Activated CD4-positive, alpha-beta T cell treated with anti-CD3 and anti-CD28 coated beads for 1 hour (primary cell): ENCODE measurements around the gene LRRC4C.
"Not testable (repeated sequence)": the region's sequence is repeated elsewhere in the genome, so short reads cannot be mapped to it uniquely, and the experiment has no call there.

ENCODE experiments used
- DNase-seq: peaks from one replicate; pipeline ENCODE4 v3.0.0-alpha.2; 2020

Gene LRRC4C

DNA sequence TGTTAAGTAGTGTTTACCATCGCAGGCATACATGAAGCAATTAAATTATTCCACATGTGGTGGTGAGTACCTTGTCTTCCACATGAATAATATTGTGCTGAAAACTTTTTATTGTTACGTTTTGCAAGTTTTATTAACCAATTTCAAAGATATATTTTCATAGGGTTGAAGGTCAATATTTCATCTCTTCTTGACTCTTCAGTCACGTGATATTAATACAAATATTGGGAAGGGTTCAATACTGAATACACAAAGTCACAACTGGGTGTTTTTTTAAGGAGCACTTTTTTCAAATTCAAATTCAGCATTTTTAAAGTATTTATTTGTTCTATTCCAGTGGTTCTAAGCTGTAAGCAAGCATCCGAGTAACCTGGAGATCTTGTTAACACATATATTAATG, 348.9 kb downstream of the LRRC4C start:
- no peak for DNase-seq

DNA sequence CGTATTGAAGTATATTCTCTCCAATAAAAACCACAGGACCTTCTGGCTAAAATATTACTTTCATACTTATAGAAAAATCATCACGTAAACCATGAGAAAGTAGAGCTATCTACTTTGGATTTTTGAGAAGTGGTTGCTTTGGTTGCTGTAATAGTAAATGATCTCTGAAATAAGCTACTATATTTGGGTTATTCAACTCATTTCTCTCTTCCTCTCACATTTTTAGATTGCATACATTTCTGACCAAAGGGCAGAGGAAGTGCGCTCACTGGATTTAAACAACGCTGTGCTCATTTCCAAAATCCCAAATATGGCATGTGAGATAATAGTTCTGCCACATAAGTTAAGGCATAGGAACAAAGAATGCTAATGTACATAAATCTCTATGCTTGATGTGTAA, 357.0 kb downstream of the LRRC4C start:
- DNase-seq, result no peak

DNA sequence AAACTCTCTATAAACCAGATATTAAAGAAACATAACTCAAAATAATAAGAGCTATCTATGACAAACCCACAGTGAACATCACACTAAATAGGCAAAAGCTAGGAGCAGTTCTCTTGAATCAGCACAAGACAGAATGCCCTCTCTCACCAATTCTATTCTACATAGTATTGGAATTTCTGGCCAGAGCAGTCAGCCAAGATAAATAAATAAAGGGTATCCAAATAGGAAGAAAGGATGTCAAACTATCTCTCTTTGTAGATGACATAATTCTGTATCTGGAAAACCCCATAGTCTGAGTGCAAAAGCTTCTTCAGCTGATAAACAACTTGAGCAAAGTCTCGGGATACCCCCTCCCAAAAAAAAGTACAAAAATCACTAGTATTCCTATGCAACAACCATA, 359.8 kb downstream of the LRRC4C start:
- no peak for DNase-seq

DNA sequence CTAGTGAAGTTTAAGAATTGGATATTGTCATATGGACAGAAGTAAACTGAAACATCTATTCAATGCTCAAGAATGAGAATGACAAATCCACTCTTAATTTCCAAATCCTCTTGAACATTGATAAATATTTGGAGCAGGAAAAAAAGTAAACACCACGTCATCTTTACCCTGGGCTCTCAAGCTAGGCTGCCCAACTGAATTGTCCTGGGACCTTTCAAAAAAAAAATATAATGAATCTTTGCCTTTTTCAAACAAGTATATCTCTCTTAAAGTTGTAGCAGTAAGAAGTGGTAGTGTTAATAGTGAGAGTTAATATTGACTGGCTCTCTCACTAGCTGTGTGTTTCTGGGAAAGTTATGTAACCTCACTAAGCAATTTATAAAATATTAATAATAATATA, 374.3 kb downstream of the LRRC4C start:
- no peak for DNase-seq

DNA sequence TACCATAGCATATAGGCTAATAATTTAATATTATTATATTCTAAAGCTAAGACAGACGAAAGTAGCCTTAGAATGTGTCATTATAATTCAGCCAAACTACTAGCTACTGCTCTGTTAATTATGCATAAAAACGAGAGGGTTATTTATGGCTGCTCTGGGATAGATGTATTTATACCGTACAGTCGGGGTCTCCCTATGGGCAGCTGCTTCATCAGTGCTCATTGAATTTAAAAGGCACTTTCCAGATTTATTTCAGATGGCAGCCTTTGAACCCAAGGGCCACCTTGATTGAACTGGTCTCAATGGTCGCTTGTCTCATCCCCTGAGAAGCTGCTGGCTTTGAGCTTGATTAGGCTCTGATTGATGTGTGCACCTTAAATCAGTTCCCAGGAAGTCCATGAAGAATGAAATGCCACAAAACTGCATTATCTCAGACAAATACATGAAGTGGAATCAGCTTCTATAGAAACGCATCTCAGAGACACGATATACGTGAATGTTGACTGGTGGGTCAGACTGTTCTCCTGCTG, 377.6 kb downstream of the LRRC4C start:
- no peak for DNase-seq

DNA sequence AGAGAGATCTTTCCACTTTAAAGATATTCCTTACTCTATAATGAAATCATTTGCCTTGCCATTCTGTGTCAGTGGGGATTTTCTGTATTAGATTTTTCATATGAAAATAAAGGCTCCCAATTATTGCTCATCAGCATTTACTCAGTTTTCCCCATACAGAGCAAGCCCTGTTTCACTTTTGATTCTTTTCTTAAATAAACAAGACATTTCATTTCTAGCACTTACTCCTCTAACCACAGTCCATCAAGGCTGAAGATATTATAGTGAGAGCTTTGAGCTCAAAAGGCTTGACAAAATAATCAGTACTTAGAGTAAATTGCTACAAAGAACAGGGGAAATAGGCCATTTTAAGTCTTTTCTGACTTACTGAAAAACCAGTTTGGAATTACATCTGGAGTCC, 385.1 kb downstream of the LRRC4C start:
- DNase-seq, result no peak

DNA sequence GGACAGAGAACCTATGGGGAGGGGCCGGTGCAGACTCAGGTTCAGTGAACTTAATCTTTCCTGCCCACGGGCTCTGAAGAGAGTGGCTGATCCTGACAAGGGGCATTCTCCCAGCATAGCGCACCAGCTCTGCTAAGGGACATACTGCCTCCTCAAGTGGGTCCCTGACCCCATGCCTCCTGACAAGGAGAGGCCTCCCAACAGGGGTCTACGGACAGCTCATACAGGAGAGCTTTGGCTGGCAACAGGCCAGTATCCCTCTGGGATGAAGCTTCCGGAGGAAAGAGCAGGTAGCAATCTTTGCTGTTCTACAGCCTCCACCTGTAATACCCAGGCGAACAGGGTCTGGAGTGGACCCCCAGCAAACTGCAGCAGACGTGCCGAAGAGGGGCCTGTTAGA, 394.0 kb downstream of the LRRC4C start:
- no peak for DNase-seq

DNA sequence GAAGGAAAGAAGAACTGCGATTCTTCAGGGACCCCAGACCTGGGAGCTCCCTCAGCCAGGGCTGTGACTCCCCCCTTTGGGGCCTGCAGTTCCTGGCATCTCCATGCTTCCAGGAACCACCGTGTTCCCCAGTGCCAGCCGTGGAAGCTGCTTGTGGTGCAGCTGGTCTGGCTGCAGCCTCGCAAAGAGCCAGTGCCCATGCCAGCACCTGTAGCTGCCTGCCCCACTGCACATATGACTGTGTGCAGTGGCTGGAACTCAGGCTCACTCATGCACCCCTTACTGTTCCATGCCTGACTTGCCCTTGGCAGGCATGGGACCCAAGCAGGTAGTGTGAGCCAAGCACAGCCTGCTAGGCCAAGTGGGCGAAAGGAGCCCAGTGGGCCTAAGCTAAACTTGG, 401.3 kb downstream of the LRRC4C start:
- DNase-seq, result no peak

DNA sequence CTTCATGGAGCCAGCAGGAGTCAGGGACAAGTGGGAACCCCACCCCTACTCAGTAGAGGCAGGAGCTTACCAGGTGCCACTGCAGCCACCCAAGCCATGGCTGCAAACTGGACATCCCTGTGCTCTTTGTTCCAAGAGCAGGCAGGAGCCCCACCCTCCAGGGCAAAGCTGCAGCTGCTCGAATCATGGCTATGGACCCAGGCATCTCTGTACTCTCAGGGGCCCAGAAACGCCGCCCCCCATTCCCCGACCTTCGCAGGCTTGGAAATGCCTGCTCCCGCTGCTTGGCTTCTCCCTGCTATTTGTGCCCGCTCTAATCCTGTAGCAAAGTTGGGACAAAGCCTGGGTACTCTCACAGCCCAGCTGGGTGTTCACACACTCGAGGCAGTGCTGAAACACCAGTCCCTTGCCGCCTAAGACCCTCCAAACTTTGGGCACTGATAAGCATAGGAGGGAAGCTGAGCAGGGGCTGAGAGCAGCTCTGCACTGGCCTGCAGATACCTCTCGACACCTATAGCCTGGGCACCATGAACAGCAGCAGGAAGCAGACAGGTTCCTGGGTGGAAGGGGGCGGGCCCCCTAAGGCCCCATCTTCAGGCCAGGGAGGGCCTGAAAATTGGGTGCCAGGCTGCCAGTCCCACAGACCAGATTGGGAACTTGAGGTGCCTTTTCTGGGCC, 402.4 kb downstream of the LRRC4C start:
- no peak for DNase-seq

DNA sequence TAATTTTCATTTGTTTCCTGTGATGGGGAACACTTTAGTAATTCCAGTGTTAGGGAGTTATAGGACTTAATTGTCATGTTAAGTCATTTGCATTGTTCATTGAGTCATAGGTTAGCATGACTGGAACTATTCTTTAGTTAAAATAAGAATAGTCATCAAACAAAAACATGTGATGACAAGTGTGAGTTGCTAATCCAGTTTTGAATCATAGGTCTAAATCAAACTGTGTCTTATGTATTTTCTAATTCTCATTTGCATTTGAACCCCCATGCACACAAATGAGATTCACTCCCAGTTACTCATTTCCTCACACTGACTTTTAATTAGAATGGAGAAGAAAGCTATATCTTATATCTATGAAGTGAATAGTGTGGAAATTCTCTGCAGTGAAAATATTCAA, 405.6 kb downstream of the LRRC4C start:
- no peak for DNase-seq

DNA sequence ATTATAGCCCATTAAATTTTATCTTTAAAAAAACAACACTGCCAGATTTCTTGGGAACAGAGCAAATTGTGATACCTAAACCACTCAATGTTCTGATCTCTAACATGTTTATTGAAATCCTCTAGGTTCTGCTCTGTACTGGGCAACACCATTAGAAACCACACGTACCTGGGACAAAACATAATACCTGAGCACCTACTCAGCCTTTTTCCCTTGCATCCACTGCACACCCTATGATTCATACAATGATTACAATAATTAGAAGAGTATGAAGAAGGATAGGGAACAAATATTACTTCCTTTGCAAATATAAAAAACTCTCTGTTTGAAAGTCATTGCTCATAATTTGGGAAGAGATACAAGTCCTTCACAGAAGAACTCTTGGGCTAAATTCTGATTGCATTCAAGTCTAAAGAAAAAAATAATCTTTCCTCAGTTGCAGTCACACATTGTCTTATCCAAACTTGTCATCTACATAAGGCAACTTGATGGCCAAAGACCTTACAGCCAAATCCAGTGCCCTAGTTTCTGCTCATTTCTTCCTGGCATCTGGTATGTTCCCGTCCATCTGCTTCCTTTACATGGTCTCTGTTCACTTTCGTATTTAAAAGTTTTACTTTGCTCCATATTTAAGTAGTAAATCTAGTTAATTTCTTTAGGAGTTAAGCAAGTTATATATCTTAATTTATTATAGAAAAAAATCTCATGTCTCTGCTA, 407.4 kb downstream of the LRRC4C start:
- DNase-seq, result no peak

DNA sequence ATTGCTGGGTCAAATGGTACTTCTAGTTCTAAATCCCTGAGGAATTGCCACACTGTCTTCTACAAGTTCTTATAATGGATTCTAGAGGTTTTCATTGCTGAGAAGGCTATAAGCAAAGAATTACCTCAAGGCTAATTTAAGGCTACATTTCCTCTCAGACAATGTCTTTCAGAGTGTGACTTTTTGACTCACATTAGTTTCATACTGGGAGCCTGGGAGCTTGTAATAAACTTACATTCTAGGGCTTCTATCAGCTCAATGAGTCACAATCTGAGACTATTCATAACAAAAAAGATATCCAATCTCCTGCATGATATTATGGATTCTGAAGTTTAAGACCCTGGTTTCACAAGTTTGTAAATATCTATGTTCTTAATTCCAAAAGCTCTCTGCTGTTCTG, 408.7 kb downstream of the LRRC4C start:
- no peak for DNase-seq

DNA sequence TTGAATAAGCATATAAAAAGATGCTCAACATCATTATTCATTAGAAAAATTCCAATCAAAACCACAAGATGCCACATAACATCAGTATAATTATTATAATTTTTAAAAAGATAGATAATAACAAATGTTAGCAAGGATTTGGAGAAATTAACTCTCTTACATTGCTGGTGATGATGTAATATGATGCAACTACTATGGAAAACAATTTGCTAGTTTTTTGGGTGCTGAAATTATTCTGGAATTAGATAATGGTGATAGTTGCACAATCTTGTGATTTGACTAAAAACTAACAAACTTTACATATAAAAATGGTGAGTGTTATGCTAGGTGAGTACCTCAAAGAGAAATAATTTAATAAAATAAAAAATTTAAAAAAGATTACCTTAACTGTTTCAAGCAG, 412.2 kb downstream of the LRRC4C start:
- DNase-seq, result no peak

DNA sequence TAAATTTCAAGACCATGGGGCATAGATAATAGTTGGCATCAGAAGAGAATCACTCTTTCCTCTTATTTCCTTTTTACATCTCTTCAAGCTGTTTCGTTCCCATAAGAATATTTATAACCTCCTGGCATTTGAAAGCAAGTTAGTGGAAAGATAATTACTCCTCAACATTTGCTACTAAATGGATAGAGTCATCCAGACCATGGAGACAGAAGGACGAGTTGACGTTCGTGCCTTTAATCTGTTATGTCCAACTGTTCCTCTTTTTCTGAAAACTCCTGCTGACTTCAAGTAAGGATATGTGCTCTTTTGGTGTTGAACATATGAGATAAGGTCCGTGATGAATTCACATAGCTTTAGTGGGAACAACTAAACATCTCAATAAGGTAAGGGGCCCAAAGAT, 414.2 kb downstream of the LRRC4C start:
- DNase-seq, result no peak

DNA sequence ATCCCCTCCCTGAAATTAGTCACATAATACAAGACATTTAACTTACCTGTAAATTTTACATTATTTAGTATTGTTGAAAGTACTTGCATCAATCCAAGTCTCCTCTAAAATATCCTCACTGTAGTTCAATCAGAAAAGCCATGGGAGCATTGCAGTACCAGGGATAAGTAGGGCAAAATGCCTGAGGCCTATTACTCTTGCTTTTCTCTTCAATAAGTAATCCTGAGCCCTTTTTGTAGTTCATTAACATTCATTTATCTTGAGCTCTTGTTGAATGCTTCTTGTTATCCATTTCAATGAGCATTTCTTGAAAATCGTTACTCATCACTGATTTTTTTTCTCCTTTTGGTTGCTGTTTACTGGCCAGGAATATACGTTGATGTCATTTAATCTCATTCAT, 414.7 kb downstream of the LRRC4C start:
- DNase-seq, result no peak

DNA sequence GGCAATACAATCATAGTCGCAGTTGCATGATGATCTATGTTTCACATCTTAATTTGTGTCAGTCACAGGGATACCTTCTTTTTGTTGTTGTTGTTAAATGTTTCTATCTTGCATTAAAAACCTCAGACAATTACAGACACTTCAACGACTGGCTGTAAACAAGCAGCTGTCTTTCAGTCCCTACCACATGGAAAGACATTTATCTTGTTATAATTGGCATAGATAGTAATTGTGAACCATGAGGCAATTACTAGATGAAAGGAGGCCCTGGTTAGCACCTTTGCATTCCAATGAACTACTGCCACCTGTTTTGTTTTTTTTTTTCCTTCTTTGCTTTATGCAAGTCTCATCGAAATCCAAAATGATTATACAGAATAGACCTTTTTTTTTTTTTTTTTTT, 416.8 kb downstream of the LRRC4C start:
- DNase-seq, result no peak

DNA sequence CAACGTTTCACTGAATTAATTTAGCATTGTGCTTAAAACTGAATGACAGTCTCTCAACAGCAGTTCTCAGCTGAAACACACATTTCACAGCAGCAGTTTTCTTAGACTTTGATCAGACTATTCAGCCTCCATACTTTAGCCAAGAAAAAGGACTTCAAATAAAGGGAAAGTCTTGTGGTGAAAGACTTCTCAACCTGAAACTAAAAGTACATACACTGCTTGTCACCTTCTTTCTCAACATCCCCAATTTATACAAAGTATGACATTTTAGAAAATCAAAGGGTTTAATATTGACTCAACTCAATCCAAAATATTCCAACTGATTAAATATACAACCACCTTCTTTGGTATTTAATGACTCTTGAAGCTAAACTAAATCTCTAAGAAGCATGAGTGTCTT, 419.0 kb downstream of the LRRC4C start:
- DNase-seq, result no peak

DNA sequence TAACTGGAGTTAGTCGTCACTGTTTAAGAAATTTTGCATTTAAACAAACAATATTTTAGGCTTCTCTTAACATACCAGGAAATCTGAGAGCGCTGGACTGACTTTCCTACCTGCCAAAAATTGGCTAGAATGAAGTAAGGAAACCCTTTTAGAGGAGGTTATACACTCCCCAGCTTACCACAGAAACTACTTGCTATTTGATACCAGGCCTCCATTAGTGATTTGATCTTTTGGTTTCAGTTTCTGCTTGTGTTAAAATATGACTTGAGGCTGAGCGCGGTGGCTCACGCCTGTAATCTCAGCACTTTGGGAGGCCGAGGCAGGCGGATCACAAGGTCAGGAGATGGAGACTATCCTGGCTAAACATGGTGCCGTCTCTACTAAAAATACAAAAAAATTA, 419.9 kb downstream of the LRRC4C start:
- DNase-seq, result no peak

DNA sequence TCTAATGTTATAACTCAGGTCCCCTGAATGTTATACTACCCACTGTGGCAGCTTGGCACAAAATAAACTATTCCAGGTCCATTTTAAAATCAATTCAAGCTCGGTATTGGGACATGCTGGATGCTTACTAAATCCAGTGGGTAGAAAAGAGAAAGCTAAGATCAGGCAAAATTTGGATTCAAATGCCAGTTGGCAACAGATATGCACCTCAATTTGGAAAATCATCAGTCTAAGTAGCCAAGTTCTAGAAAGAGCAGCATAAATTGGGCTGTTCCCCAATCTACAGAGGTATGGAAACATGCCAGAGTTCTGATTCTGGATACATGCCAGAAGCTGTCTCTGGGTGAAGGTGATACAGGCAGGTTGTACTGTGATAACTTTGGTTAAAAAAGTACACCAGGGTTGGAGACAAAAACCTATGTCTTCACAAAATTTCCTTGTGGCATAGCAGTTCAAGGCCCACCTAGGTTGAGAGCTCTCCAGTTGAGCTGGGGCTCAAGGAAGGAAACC, 427.8 kb downstream of the LRRC4C start:
- no peak for DNase-seq

DNA sequence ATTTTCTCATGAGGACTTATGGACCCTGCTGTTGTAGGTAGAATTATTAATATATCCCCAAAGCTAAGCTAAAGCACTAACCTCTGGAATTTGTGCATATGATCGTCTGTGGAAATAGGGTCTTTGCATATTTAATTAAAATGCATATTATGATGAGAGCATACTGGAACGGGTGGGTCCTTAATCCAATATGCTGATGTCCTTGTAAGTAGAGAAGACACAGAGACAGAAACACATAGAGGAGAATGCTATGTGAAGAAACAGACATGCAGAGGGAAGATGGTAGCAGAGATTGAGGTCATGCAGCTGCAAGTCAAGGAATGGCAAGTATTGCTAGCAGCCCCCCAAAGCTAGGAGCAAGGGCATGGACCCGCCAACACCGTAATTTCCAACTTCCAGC, 439.2 kb downstream of the LRRC4C start:
- no peak for DNase-seq

DNA sequence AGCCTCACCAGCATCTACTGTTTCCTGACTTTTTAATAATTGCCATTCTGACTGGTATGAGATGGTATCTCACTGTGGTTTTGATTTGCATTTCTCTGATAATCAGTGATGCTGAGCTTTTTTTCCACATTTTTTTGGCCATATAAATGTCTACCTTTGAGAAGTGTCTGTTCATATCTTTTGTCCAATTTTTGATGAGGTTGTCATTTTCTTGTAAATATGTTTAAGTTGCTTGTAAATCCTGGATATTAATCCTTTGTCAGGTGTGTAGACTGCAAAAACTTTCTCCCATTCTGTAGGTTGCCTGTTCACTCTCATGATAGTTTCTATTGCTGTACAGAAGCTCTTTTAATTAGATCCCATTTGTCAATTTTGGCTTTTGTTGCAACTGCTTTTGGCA, 439.8 kb downstream of the LRRC4C start:
- DNase-seq, result not testable (repeated sequence)

DNA sequence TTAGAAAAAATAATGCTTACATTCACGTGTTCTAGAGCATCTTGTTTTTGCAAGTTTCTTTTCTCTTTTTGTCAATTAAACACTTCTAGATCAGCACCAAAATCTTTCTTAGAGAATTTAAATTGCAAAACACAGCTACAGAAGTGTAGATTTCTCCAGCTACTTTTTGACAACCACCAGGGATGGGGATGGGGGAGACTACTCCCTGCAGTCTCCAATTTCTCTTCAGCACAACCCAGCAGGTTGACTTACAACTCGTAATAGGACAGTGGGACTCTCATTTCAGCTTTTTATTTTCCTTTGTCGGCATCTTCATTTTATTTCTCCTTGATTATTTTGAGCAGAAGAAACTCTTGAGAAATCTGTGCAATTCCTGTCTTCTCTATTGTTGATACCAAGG, 441.2 kb downstream of the LRRC4C start:
- DNase-seq, result no peak

DNA sequence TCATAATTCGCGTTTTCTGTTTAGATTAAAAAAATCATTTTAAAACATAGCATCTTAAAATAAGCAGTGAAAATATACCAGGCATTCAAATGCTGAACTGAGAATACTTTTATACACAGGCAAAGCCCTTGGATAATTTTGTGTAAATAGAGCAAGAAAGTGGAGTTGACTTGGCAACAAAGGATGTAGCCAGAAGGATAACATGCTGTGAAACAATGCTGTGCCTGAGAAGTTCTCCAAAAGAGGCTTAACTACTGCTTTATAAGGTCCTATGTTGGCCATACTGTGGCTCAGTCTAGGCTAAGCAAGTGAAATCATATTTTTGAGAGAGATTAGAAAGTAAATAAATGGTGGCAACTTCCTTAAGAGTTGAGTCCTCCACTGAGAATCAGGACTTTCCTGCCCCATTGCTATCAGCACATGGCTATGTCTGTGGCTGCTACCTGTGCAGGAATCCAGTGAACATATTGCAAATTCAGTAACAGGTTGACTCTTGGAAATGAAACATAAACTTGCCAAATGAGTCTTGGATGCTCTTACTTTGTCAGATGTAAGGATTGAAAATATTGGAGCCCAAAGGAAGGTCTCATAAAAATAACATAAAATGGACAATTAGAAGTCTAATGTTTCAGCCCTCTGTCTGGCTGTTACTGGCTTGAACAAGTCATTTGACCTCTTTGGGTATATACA, 448.9 kb downstream of the LRRC4C start:
- no peak for DNase-seq

DNA sequence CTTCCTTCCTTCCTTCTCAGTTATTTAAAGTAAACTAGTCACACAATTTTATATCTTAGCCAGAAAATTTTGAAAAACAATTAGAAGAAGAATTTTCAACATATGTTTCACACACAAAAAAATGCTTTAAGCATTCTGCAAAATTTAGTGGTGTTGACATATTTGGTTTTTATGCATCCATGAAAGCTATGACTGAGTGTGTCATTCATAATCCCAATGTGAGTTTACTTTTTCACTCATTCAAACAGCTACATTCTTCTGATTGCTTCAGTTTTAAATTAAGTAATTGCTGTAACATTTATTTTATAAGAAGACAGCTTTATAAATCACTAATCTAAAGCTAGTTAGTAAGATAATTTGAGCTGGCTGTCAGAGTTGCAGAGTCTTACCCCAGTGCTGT, 453.5 kb downstream of the LRRC4C start:
- DNase-seq, result no peak
